CD14-positive monocyte (primary cell): ENCODE results near the gene GOLGA5. TPM values are rescaled to one million over a fixed set of nuclear protein-coding genes. Genes with fewer than 3 reads are reported as not detected.
A peak's percentile ranks its signal among the peaks of the same experiment; 100 is the strongest.
"Not testable (repeated sequence)": the region's sequence is repeated elsewhere in the genome, so short reads cannot be mapped to it uniquely, and the experiment has no call there.

Source experiments
- DNase-seq, 3 donors: peaks; one replicate each; pipeline ENCODE4 v3.0.0-alpha.2; 2011 to 2022
- H2AFZ ChIP-seq: 2 replicates; pipeline ENCODE4 v1.6.0; 2012; ENCODE audit warnings: mild to moderate bottlenecking, low read depth, low read length, inconsistent platforms; ENCODE audit not compliant: insufficient read depth, poor library complexity, severe bottlenecking
- H3K27ac ChIP-seq, 2 donors: 1 replicate in 1 of 2; 2 replicates in 1 of 2; pipeline ENCODE4 v1.5.1; 2012 to 2013; ENCODE audit warnings: low read length in 2 of 2, control low read depth in 1 of 2, inconsistent platforms in 1 of 2, low read depth in 1 of 2, mild to moderate bottlenecking in 1 of 2
- H3K27me3 ChIP-seq, 2 donors: one replicate each; pipeline versions ENCODE4 v1.6.0 to v1.6.1; 2011 to 2013; ENCODE audit warnings: low read length in 2 of 2; ENCODE audit not compliant: control insufficient read depth in 2 of 2, insufficient read depth in 2 of 2
- H3K36me3 ChIP-seq, 2 donors: replicated peaks in 1 of 2; 1 replicate in 1 of 2; 2 replicates in 1 of 2; pipeline versions ENCODE4 v1.5.1 to v1.6.1; 2012 to 2013; ENCODE audit warnings: low read length in 2 of 2, control low read depth in 1 of 2, inconsistent platforms in 1 of 2, mild to moderate bottlenecking in 1 of 2; ENCODE audit not compliant: insufficient read depth in 2 of 2, control insufficient read depth in 1 of 2
- H3K4me1 ChIP-seq, 2 donors: 1 replicate in 1 of 2; 2 replicates in 1 of 2; pipeline versions ENCODE4 v1.5.1 to v1.6.1; 2012 to 2013; ENCODE audit warnings: low read length in 2 of 2, control low read depth in 1 of 2, inconsistent platforms in 1 of 2, mild to moderate bottlenecking in 1 of 2, moderate library complexity in 1 of 2; ENCODE audit not compliant: insufficient read depth in 2 of 2, control insufficient read depth in 1 of 2
- H3K4me2 ChIP-seq: replicated peaks from 2 replicates; pipeline ENCODE3; 2012; ENCODE audit warnings: low read length, moderate library complexity, mild to moderate bottlenecking; ENCODE audit not compliant: poor library complexity, severe bottlenecking; ENCODE audit errors: extremely low read depth
- H3K4me3 ChIP-seq, 3 experiments: fragments of 200-600 bp in 1 of 3; sonication (generic) in 1 of 3; replicated peaks in 1 of 3; 1 replicate in 2 of 3; 2 replicates in 1 of 3; pipeline ENCODE4 v1.5.1; 2011 to 2013; ENCODE audit warnings: low read length in 3 of 3, mild to moderate bottlenecking in 3 of 3, control low read depth in 2 of 3, low read depth in 2 of 3, inconsistent platforms in 1 of 3, moderate library complexity in 1 of 3
- H3K79me2 ChIP-seq: 2 replicates; pipeline ENCODE4 v1.6.0; 2012; ENCODE audit warnings: mild to moderate bottlenecking, control low read depth, inconsistent platforms, low read length, moderate library complexity; ENCODE audit not compliant: insufficient read depth
- H3K9ac ChIP-seq: 2 replicates; pipeline ENCODE4 v1.6.0; 2017; ENCODE audit warnings: low read length, mild to moderate bottlenecking; ENCODE audit not compliant: insufficient read depth, poor library complexity, severe bottlenecking
- H3K9me3 ChIP-seq, 2 donors: replicated peaks in 1 of 2; 1 replicate in 1 of 2; 2 replicates in 1 of 2; pipeline versions ENCODE4 v1.5.1 to v1.6.1; 2012 to 2013; ENCODE audit warnings: low read length in 2 of 2, control low read depth in 1 of 2; ENCODE audit not compliant: control insufficient read depth in 1 of 2, insufficient read depth in 1 of 2
- H4K20me1 ChIP-seq: 2 replicates; pipeline ENCODE4 v1.6.0; 2012; ENCODE audit warnings: mild to moderate bottlenecking, low read length, control low read depth, moderate library complexity; ENCODE audit not compliant: insufficient read depth
- H3K27ac Mint-ChIP-seq, 7 donors: one replicate each; pipeline ENCODE4 v1.8.0; 2020; ENCODE audit warnings: mild to moderate bottlenecking in 7 of 7, mixed read lengths in 7 of 7, moderate library complexity in 6 of 7, inconsistent platforms in 2 of 7
- H3K27me3 Mint-ChIP-seq, 3 donors: one replicate each; pipeline ENCODE4 v1.8.0; 2021 to 2022; ENCODE audit warnings: low read depth in 3 of 3, mild to moderate bottlenecking in 3 of 3, mixed read lengths in 3 of 3, moderate library complexity in 3 of 3, inconsistent platforms in 1 of 3
- H3K36me3 Mint-ChIP-seq, 2 donors: one replicate each; pipeline ENCODE4 v1.8.0; 2020; ENCODE audit warnings: mixed read lengths in 2 of 2, inconsistent platforms in 1 of 2, mild to moderate bottlenecking in 1 of 2
- H3K4me1 Mint-ChIP-seq: one replicate; pipeline ENCODE4 v1.8.0; 2020; ENCODE audit warnings: mild to moderate bottlenecking, mixed read lengths
- H3K4me3 Mint-ChIP-seq, 2 donors: one replicate each; pipeline ENCODE4 v1.8.0; 2020; ENCODE audit warnings: mild to moderate bottlenecking in 2 of 2, mixed read lengths in 2 of 2, moderate library complexity in 1 of 2
- H3K9me3 Mint-ChIP-seq, 7 donors: one replicate each; pipeline ENCODE4 v1.8.0; 2020 to 2022; ENCODE audit warnings: mixed read lengths in 7 of 7, mild to moderate bottlenecking in 6 of 7, moderate library complexity in 6 of 7, inconsistent platforms in 2 of 7
- WGBS: methylation state at CpG from one replicate; pipeline ENCODE4 v1.1.5; 2013; ENCODE audit warnings: missing lambda C conversion rate; ENCODE audit not compliant: insufficient coverage; 5-methylcytosine and 5-hydroxymethylcytosine counted together
- intact Hi-C, 2 donors: fragments of 100-400 bp; cut with micrococcal nuclease; formaldehyde crosslinking; loops; one replicate each; pipeline versions ENCODE4 v1.15.0 to v1.15.1; 2023
- polyA plus RNA-seq, 3 donors: library from polyadenylated mRNA; depleted of rRNA in 1 of 3; unstranded in 2 of 3; stranded (reverse) in 1 of 3; fragments of 300-500 nt in 2 of 3; fragments of >200 nt in 1 of 3; fragmentation: Illumina TruSeq in 2 of 3; gene quantifications; 1 replicate in 2 of 3; 2 replicates in 1 of 3; pipeline ENCODE4 v1.2.3, GENCODE V29; 2012 to 2021
- TF ChIP-seq, protein P1 (sequence below): fragments of 200-600 bp; IDR thresholded peaks from one replicate; pipeline ENCODE4 v1.8.0; 2022; ENCODE audit warnings: antibody characterized with exemption, mild to moderate bottlenecking

Gene GOLGA5
- polyA plus RNA-seq, 3 donors: 12.4 to 19.0 (median 16.3) TPM

DNA sequence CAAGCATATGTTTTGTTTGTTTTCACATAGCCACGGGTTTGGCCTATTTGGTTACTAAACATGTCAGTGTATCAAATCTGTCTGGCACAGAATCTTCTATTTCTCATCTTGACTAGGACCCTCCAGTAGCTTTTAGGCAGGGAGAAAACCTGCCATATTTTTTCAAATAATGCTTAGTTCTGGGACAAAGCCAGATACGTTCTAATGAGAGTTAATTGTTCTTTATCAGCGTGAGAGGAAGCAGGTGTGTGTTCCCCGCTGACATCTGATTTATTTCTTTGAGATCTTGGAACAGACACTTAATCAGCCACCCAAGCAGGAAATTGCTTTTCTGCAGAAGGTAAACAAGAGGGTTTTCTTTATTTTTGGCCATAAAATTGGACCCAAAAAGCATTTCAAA is 54.8 kb downstream of the GOLGA5 start:
- H3K27ac ChIP-seq: no peak overlapping the region
- peaks cover 21 to 27% of the 10 kb centered on the region in 2 donors for H3K4me1 ChIP-seq
- 20% methylated on average over 1 of the region's 4 CpGs for WGBS
- no peak overlapping the region for H3K4me2 ChIP-seq
- H3K9ac ChIP-seq: no peak overlapping the region
- peaks cover 2 to 7% of the 10 kb centered on the region in 2 donors for H3K36me3 Mint-ChIP-seq
- peaks cover 0 to 6% (median 4%) of the 10 kb centered on the region in 3 donors for H3K27me3 Mint-ChIP-seq
- peaks cover 4 to 17% (median 10%) of the 10 kb centered on the region in 7 donors for H3K9me3 Mint-ChIP-seq
- H3K4me3 Mint-ChIP-seq: no peak overlapping the region
- H3K27ac Mint-ChIP-seq: no peak overlapping the region
- H3K79me2 ChIP-seq: no peaks in the 10 kb centered on the region
- no peaks in the 10 kb centered on the region for H4K20me1 ChIP-seq
- peaks cover 26% of the 10 kb centered on the region for H3K4me1 Mint-ChIP-seq
- TF ChIP-seq, protein P1, sequence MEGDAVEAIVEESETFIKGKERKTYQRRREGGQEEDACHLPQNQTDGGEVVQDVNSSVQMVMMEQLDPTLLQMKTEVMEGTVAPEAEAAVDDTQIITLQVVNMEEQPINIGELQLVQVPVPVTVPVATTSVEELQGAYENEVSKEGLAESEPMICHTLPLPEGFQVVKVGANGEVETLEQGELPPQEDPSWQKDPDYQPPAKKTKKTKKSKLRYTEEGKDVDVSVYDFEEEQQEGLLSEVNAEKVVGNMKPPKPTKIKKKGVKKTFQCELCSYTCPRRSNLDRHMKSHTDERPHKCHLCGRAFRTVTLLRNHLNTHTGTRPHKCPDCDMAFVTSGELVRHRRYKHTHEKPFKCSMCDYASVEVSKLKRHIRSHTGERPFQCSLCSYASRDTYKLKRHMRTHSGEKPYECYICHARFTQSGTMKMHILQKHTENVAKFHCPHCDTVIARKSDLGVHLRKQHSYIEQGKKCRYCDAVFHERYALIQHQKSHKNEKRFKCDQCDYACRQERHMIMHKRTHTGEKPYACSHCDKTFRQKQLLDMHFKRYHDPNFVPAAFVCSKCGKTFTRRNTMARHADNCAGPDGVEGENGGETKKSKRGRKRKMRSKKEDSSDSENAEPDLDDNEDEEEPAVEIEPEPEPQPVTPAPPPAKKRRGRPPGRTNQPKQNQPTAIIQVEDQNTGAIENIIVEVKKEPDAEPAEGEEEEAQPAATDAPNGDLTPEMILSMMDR: no peak
- no peak overlapping the region for H3K4me3 ChIP-seq
- no peak for DNase-seq
- H2AFZ ChIP-seq: no peak overlapping the region
- no peaks in the 10 kb centered on the region for H3K27me3 ChIP-seq
- intact Hi-C loops: no loop called here
- H3K9me3 ChIP-seq: no peaks in the 10 kb centered on the region
- H3K36me3 ChIP-seq: no peaks in the 10 kb centered on the region

DNA sequence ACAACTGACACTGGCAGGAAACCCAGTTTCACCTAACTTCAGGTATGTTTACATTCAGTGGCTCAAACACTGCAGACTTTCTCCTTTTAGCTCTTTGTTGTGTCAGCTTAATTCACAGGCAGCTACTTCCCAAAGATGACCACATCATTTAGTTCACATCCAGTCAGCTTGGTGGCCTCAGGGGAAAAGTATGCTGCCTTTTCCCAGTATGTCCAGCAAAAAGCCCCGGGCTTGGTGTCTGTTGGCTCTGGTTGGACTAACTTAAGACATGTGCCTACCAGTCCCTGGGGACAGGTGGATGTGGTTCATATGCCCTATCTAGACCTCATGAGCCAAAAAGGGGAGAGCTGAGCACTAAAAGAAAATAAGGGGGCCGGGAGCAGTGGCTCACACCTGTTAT is 56.4 kb downstream of the GOLGA5 start:
- peaks cover 21 to 27% of the 10 kb centered on the region in 2 donors for H3K4me1 ChIP-seq
- H3K27me3 ChIP-seq: no peaks in the 10 kb centered on the region
- peaks cover 0 to 2% of the 10 kb centered on the region in 2 donors for H3K36me3 Mint-ChIP-seq
- H3K27ac Mint-ChIP-seq: peak overlapping the region in 1 of 7 donors; percentile 44
- no peaks in the 10 kb centered on the region for H4K20me1 ChIP-seq
- H2AFZ ChIP-seq: no peak overlapping the region
- peaks cover 4 to 18% (median 10%) of the 10 kb centered on the region in 7 donors for H3K9me3 Mint-ChIP-seq
- TF ChIP-seq, protein P1: no peak
- WGBS: 85% methylated on average over 2 of the region's 2 CpGs
- no peak overlapping the region for H3K4me3 ChIP-seq
- no peak overlapping the region for H3K9ac ChIP-seq
- H3K9me3 ChIP-seq: no peaks in the 10 kb centered on the region
- peaks cover 23% of the 10 kb centered on the region for H3K4me1 Mint-ChIP-seq
- no peak overlapping the region for H3K4me3 Mint-ChIP-seq
- H3K27me3 Mint-ChIP-seq: peaks cover 0 to 7% (median 7%) of the 10 kb centered on the region in 3 donors
- no peaks in the 10 kb centered on the region for H3K79me2 ChIP-seq
- intact Hi-C loops: no loop called here
- H3K36me3 ChIP-seq: no peaks in the 10 kb centered on the region
- no peak overlapping the region for H3K4me2 ChIP-seq
- H3K27ac ChIP-seq: no peak overlapping the region
- no peak for DNase-seq

DNA sequence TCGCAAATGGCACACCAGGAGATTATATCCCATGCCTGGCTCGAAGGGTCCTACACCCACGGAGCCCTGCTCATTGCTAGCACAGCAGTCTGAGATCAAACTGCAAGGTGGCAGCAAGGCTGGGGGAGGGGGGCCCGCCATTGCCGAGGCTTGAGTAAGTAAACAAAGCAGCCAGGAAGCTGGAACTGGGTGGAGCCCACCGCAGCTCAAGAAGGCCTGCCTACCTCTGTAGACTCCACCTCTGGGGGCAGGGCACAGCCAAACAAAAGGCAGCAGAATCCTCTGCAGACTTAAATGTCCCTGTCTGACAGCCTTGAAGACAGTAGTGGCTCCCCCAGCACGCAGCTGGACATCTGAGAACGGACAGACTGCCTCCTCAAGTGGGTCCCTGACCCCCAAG is 59.0 kb downstream of the GOLGA5 start:
- DNase-seq, H3K79me2 ChIP-seq, H3K9me3 ChIP-seq, H3K27me3 Mint-ChIP-seq, H3K4me1 Mint-ChIP-seq, H3K4me1 ChIP-seq, H4K20me1 ChIP-seq, H3K27ac ChIP-seq, H3K4me3 Mint-ChIP-seq, H3K36me3 Mint-ChIP-seq, intact Hi-C loops, H3K27me3 ChIP-seq, H2AFZ ChIP-seq, H3K4me3 ChIP-seq, H3K36me3 ChIP-seq, H3K27ac Mint-ChIP-seq, H3K4me2 ChIP-seq, H3K9ac ChIP-seq: not testable (repeated sequence)
- WGBS: 82% methylated on average over 6 of the region's 8 CpGs
- H3K9me3 Mint-ChIP-seq: peaks cover 2 to 17% (median 9%) of the 10 kb centered on the region in 7 donors
